ENCODE results near the gene PCBP3.
"Not testable (repeated sequence)": the region's sequence is repeated elsewhere in the genome, so short reads cannot be mapped to it uniquely, and the experiment has no call there.

Gene PCBP3

GRCh38 chr21:45617021-45617921 lies 26.3 kb upstream of the PCBP3 start:
- no peak overlapping the region for H3K9ac ChIP-seq (ENCODE audit: low read depth, low read length)
- H3K4me1 ChIP-seq (ENCODE audit: control insufficient read depth, insufficient read depth, low read length), result no peaks in the 10 kb centered on the region
- no peaks in the 10 kb centered on the region for H3K36me3 ChIP-seq (ENCODE audit: control insufficient read depth, insufficient read depth, low read length)
- H3K9me3 ChIP-seq (ENCODE audit: control insufficient read depth, insufficient read depth, low read length), result no peaks in the 10 kb centered on the region
- no peak overlapping the region for H3K4me3 ChIP-seq (ENCODE audit: low read depth, low read length)
- H3K27me3 ChIP-seq (ENCODE audit: control insufficient read depth, insufficient read depth, low read length), result no peaks in the 10 kb centered on the region

DNA sequence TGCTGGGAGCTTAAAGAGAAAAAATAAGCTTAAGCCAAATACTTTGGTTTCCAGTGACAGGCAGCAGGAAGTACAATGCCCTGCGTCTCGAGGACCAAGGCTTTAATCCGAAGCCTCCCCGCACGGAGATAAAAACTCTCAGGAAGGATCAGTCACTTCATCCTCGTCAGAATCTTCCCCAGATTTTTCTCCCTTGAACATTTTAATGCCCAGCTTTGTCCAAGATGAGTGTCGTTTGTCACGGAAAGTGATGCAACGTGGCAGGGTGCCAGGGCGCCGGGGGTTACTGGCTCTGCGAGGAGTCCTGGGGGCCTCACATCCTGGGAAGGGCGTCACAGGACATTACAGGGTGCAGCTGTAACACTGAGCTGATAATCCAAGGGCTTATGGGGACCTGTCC lies 25.2 kb upstream of the PCBP3 start:
- no peak overlapping the region for H3K4me3 ChIP-seq (ENCODE audit: low read depth, low read length)
- H3K27me3 ChIP-seq (ENCODE audit: control insufficient read depth, insufficient read depth, low read length), result no peaks in the 10 kb centered on the region
- no peaks in the 10 kb centered on the region for H3K36me3 ChIP-seq (ENCODE audit: control insufficient read depth, insufficient read depth, low read length)
- no peaks in the 10 kb centered on the region for H3K4me1 ChIP-seq (ENCODE audit: control insufficient read depth, insufficient read depth, low read length)
- H3K9me3 ChIP-seq (ENCODE audit: control insufficient read depth, insufficient read depth, low read length), result no peaks in the 10 kb centered on the region
- no peak overlapping the region for H3K9ac ChIP-seq (ENCODE audit: low read depth, low read length)

GRCh38 chr21:45618846-45619485 lies 24.6 kb upstream of the PCBP3 start:
- Histone ChIP-seq H3K4me1 (ENCODE audit: control insufficient read depth, insufficient read depth, low read length) (no peaks in the 10 kb centered on the region), H3K9me3 (ENCODE audit: control insufficient read depth, insufficient read depth, low read length) (no peaks in the 10 kb centered on the region), H3K9ac (ENCODE audit: low read depth, low read length) (no peak overlapping the region), H3K27me3 (ENCODE audit: control insufficient read depth, insufficient read depth, low read length) (no peaks in the 10 kb centered on the region), H3K36me3 (ENCODE audit: control insufficient read depth, insufficient read depth, low read length) (no peaks in the 10 kb centered on the region), H3K4me3 (ENCODE audit: low read depth, low read length) (no peak overlapping the region)

DNA sequence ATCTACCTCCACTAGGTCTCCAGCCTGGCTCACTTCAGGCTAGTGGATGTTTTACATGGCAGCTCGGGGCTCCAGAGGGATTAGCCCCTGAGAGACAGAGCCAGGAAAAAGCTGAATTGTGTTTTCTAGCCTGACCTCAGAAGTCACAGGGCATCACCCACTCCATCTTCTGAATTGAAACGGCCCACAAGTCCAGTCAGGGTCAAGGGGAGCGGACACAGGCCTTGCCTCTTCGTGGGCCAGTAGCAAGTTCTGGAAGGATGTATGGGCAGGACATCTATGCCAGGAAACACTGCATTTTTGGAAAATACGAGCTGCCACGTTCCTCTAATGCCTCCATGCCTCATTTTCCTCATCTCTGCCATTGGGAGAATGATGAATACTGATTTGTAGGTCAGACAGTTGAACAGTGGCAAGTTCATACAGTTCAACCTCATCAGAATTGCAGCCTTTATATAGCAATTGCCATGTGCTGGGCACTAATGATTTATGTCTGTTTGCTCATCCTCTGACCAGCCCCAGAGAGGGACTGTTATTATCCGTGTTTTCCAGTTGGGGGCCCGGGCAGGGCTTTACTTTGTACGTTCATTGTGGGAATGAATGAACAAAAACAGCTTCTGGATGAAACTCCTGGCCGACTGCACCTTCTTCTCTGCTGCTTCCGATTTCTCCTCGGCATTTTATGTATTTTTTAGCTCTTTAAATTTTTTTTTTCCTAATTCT lies 23.2 kb upstream of the PCBP3 start:
- no peak overlapping the region for H3K9ac ChIP-seq (ENCODE audit: low read depth, low read length)
- no peaks in the 10 kb centered on the region for H3K4me1 ChIP-seq (ENCODE audit: control insufficient read depth, insufficient read depth, low read length)
- no peak overlapping the region for H3K4me3 ChIP-seq (ENCODE audit: low read depth, low read length)
- H3K27me3 ChIP-seq (ENCODE audit: control insufficient read depth, insufficient read depth, low read length), result no peaks in the 10 kb centered on the region
- no peaks in the 10 kb centered on the region for H3K9me3 ChIP-seq (ENCODE audit: control insufficient read depth, insufficient read depth, low read length)
- no peaks in the 10 kb centered on the region for H3K36me3 ChIP-seq (ENCODE audit: control insufficient read depth, insufficient read depth, low read length)

DNA sequence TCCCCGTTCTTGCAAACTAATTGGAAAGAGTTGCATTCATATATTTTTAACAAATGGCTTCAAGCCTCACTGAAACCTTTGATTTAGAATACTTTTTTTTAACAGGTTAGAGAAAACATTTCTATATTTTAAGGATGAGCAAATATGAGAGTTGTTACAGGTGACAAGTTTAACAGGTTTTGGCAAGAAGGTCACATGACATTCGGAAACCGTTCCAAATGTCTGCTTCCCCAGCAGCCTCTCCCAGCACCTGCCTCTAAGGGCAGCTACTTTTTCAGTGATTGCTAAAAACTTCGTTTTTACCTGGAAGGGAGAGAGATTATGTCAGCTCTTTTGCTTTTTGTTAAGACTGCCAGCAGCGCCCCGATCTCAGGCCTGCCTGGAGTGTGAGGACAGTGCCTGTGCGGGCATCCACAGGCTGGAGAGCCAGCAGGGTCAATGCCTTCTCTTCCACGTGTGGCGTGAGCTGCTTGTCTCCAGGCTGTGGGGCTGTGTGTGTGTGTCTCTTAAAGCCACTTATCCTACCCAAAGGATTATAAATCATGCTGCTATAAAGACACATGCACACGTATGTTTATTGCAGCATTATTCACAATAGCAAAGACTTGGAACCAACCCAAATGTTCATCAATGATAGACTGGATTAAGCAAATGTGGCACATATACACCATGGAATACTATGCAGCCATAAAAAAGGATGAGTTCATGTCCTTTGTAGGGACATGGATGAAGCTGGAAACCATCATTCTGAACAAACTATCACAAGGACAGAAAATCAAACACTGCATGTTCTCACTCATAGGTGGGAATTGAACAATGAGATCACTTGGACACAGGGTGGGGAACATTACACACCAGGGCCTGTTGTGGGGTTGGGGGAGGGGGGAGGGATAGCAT lies 21.8 kb upstream of the PCBP3 start:
- H3K4me3 ChIP-seq (ENCODE audit: low read depth, low read length); H3K9ac ChIP-seq (ENCODE audit: low read depth, low read length); H3K27me3 ChIP-seq (ENCODE audit: control insufficient read depth, insufficient read depth, low read length); H3K36me3 ChIP-seq (ENCODE audit: control insufficient read depth, insufficient read depth, low read length); H3K9me3 ChIP-seq (ENCODE audit: control insufficient read depth, insufficient read depth, low read length); H3K4me1 ChIP-seq (ENCODE audit: control insufficient read depth, insufficient read depth, low read length): not testable (repeated sequence)

DNA sequence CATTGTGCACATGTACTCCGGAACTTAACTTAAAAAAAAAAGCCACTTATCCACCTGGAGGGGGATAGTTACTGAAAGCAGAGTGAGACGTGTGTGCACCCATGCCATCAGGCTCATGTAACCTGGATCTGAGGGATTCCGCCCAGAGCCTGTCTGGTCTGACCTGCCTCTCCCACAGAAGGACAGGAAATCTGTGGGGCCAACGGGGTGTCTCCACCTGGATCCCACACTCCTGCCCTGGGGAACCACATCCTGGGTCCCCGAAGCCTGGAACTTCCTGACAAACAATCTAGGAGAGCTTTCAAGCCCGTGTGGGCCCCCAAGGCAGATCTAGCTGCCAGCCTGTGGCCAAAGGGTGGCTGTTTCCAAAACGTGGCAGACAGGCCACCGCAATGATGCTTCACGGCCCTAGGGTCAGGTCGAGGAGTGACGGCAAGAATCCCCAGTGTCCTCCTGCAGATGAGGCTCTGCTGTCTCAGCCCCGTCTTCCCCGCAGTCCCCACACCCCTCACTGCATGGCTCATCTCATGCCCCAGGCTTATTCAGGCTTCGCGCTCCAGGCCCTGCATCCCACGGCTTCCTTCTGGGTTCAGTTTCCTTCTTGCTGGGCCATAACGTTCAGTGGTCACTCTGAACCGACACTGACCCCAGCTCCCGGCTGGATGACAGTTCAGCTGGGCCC lies 21.0 kb upstream of the PCBP3 start:
- no peaks in the 10 kb centered on the region for H3K4me1 ChIP-seq (ENCODE audit: control insufficient read depth, insufficient read depth, low read length)
- no peaks in the 10 kb centered on the region for H3K9me3 ChIP-seq (ENCODE audit: control insufficient read depth, insufficient read depth, low read length)
- no peak overlapping the region for H3K4me3 ChIP-seq (ENCODE audit: low read depth, low read length)
- no peaks in the 10 kb centered on the region for H3K27me3 ChIP-seq (ENCODE audit: control insufficient read depth, insufficient read depth, low read length)
- H3K36me3 ChIP-seq (ENCODE audit: control insufficient read depth, insufficient read depth, low read length), result no peaks in the 10 kb centered on the region
- no peak overlapping the region for H3K9ac ChIP-seq (ENCODE audit: low read depth, low read length)

DNA sequence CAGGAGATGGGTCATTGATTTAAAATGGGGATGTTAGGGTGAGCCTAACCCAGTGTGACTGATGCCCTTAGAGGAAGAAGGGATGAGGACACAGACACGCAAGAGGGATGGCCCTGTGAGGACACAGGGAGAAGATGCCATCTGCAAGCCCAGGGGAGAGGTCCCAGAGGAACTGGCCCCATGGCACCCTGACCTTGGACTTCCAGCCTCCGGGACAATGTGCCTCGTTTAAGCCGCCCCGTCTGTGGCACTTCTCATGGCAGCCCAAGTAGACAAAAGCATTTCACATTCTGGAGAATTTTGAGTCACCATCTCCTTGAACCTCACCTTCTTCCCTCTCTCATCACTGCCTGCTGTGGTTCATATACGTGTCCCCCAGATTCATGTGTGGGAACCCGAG lies 20.1 kb upstream of the PCBP3 start:
- H3K9ac ChIP-seq (ENCODE audit: low read depth, low read length), result no peak overlapping the region
- no peaks in the 10 kb centered on the region for H3K27me3 ChIP-seq (ENCODE audit: control insufficient read depth, insufficient read depth, low read length)
- no peaks in the 10 kb centered on the region for H3K4me1 ChIP-seq (ENCODE audit: control insufficient read depth, insufficient read depth, low read length)
- no peak overlapping the region for H3K4me3 ChIP-seq (ENCODE audit: low read depth, low read length)
- H3K36me3 ChIP-seq (ENCODE audit: control insufficient read depth, insufficient read depth, low read length), result no peaks in the 10 kb centered on the region
- no peaks in the 10 kb centered on the region for H3K9me3 ChIP-seq (ENCODE audit: control insufficient read depth, insufficient read depth, low read length)

- not testable (repeated sequence) for H3K9ac ChIP-seq (ENCODE audit: low read depth, low read length); H3K4me3 ChIP-seq (ENCODE audit: low read depth, low read length); H3K36me3 ChIP-seq (ENCODE audit: control insufficient read depth, insufficient read depth, low read length); H3K9me3 ChIP-seq (ENCODE audit: control insufficient read depth, insufficient read depth, low read length); H3K4me1 ChIP-seq (ENCODE audit: control insufficient read depth, insufficient read depth, low read length); H3K27me3 ChIP-seq (ENCODE audit: control insufficient read depth, insufficient read depth, low read length)
Observed at GRCh38 chr21:45626127-45626526, 17.4 kb upstream of the PCBP3 start.

DNA sequence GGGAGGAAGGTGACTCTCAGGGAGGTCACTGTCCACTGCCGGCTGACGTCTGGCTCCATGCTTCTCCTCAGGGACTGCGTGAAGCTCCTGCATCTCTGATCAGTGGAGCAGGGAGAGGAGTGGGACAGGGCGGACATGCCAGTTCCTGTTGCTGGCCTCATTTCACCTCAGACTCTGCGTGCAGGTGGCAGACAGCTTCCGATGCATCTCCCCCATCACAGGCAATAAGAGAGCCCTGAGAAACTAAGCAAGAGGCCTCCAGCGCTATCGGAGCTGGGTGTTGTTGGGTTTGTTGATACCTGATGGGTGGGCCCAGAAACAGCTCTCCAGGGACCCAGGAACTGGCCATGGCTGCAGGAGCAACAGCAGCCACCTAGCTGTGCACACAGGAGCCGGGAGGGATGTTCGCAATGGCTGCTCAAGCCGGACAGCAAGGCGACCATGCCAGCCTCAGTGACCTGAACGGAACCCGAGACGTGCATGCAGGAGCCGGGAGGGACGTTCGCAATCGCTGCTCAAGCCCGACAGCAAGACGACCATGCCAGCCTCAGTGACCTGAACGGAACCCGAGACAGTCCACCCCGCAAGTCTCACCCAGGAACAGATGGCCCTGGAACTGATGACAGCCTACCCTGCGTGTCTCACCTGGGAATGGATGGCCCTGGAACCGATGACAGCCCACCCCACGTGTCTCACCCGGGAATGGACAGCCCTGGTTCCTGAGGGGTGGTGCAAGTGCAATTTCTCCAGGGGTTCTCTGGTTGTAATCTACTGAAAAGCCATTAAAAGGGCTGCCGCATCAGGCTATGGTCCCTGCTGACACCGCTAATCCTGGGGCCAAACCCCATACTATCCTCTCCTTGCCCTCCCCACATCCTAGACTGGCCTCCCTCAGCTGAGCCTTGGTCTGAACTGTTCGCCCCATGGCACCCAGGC lies 14.2 kb upstream of the PCBP3 start:
- Histone ChIP-seq H3K27me3 (ENCODE audit: control insufficient read depth, insufficient read depth, low read length) (no peaks in the 10 kb centered on the region), H3K4me1 (ENCODE audit: control insufficient read depth, insufficient read depth, low read length) (no peaks in the 10 kb centered on the region), H3K9me3 (ENCODE audit: control insufficient read depth, insufficient read depth, low read length) (no peaks in the 10 kb centered on the region), H3K36me3 (ENCODE audit: control insufficient read depth, insufficient read depth, low read length) (no peaks in the 10 kb centered on the region), H3K9ac (ENCODE audit: low read depth, low read length) (no peak overlapping the region), H3K4me3 (ENCODE audit: low read depth, low read length) (no peak overlapping the region)

- Histone ChIP-seq H3K27me3 (ENCODE audit: control insufficient read depth, insufficient read depth, low read length) (no peaks in the 10 kb centered on the region), H3K36me3 (ENCODE audit: control insufficient read depth, insufficient read depth, low read length) (no peaks in the 10 kb centered on the region), H3K4me3 (ENCODE audit: low read depth, low read length) (no peak overlapping the region), H3K9ac (ENCODE audit: low read depth, low read length) (no peak overlapping the region), H3K4me1 (ENCODE audit: control insufficient read depth, insufficient read depth, low read length) (no peaks in the 10 kb centered on the region), H3K9me3 (ENCODE audit: control insufficient read depth, insufficient read depth, low read length) (no peaks in the 10 kb centered on the region)
Observed at GRCh38 chr21:45630066-45630694, 13.3 kb upstream of the PCBP3 start.

Data from iPS-15b (cell line).